ENCODE results near the gene GPX4.

The GPX4 gene

DNA sequence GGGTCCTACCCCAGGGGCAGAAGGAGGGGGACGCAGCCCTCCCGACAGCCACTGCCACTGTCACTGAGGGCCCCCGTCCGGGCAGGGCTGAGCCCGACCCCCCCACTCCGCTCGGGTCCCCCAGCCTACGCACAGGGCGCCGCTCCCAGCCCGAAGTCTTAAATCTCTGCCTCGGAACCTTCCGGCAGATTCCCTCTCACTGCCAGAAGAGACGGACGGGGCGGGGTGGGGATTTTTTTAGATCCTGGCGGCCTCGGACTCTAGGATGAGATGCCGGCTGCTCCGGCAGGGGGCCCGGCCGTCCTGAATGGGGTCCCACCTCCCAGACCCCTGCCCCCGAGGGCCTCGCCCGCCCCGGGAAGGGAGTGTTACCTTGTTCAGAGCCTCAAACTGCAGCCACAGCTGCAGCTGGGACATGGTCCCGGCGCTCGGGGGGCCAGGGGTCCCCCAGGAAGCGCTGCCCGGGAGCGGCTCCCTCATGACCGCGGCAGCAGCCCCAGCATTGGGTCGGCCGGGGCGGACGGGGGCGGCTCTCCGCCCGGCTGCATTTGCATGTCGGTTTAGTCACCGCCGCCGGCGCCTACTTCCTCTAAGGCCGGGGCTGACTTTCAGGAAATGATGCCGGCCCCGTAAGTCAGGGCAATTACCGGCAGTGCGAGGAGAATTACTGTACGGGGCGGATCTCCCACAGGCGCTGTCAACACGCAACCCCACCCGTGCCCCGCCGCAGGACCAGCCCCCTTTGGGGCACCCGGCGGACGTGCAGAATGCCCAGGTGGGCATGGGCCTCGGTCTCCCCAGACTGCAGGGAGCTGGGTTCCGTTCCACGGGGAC, 28.1 kb downstream of the GPX4 start:
- peak; percentile 88 for DNase-seq (ENCODE audit: low spot score)

DNA sequence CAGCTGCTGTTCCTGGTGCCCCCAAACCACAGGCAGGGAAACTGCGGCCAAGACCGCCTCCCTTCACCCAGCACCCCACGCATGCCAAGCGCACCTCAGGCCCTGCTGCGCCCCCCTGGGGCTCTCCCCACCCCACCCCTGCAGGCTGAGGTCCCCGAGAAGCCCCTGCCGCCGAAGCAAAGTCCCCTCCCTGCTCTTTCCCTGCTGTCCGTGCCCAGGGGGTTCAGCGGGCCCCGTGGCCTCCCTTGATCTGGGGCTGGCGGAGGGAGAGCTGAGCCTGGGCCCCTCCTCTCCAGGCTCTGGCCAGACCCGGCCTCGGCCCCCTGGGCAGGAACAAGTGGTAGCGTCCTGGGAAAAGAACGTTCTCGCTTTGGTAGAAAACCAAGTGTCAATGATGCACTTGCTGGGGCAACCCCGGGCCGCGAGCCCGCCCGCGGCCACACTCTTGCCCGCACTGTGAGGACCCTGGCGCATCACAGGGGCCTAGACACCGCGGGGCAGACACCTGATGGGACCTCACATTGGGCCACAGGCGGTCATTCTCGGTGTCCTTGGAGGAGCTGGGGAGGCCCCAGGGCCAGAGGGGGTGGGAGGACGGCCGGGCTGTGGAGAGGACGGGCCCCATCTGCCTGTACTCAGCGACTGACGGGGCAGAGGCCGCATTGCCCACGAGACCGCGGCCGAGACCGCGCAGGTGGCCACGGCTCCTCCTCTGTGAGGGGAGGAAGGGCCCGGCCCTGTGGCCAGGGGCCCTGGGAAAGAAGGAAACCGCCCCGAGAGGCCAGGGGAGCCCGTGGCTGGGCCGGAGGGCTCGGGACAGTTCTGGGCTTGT, 29.0 kb downstream of the GPX4 start:
- DNase-seq (ENCODE audit: low spot score) = no peak

DNA sequence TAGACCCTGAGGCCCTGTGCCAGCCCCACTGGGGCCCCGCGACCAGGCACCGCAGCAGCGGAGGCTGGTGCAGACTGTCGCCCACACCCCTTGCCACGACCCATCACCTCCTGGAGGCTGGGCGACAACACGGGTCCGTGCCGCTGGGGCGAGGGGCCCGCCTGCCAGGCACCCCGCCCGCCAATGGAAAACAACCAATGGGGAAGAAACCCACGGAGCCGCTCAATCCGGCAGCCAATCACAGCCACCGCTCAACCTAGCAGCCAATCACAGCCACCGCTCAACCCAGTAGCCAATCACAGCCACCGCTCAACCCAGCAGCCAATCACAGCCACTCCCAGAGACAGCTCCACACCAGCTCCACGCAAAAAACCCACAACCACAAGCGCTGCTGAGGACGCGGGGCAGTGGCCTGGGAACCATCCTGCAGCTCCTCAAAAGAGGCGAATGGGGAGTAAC, 29.7 kb downstream of the GPX4 start:
- peak; percentile 50 for DNase-seq (ENCODE audit: low spot score)

DNA sequence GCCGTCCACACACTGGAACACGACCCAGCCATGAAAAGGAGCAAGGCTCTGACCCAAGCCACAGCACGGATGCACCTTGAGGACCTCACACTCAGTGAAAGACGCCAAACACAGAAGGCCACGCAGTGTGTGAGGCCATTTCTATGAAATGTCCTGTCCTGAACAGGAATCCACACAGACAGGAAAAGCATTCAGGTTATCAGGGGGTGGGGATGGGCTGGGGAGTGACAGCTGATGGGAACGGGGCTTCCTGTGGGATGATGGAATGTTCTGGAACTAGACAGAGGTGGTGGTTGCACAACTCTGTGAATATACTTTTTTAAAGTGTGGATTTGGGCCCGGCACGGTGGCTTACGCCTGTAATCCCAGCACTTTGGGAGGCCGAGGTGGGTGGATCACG, 30.6 kb downstream of the GPX4 start:
- DNase-seq (ENCODE audit: low spot score) = no peak

DNA sequence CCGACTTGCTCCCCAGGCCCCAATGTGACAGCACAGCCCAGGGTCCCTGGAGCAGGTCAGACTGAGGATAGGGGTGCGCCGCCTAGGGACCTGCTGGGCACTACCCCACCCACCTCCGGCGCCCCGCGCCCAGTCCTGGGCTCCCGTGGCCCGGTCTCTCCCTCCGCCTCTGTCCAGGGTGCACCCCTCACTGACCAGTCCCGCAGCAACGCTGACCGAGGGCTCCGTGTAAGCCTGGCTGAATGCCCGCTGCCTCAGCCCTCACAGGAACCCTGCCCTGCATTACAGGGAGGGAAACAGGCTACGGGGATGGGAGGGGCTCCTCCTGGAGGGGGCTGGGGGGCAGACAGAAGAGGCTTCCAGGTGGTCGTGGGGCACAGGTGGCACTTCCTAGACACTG, 31.7 kb downstream of the GPX4 start:
- no peak for DNase-seq (ENCODE audit: low spot score)

DNA sequence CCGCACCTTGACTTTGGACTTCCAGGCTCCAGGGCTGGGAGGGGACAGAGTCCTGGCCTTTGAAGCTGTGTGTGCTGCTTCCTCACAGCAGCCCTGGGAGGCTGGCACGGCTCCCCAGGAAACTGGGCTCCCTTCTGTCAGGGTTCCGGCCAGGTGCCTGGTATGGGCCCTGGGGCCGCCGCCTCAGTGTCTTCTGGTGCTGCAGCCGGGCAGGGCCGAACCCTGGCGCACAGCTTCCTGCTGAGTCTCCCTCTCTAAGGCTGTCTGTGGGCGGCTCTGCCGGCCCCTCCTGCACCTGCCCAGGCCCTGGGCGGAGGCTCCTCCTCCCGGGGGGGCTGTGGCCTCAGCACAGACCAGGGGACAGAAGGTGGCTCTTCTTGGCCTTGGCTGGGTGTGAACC, 32.4 kb downstream of the GPX4 start:
- peak; percentile 41 for DNase-seq (ENCODE audit: low spot score)

DNA sequence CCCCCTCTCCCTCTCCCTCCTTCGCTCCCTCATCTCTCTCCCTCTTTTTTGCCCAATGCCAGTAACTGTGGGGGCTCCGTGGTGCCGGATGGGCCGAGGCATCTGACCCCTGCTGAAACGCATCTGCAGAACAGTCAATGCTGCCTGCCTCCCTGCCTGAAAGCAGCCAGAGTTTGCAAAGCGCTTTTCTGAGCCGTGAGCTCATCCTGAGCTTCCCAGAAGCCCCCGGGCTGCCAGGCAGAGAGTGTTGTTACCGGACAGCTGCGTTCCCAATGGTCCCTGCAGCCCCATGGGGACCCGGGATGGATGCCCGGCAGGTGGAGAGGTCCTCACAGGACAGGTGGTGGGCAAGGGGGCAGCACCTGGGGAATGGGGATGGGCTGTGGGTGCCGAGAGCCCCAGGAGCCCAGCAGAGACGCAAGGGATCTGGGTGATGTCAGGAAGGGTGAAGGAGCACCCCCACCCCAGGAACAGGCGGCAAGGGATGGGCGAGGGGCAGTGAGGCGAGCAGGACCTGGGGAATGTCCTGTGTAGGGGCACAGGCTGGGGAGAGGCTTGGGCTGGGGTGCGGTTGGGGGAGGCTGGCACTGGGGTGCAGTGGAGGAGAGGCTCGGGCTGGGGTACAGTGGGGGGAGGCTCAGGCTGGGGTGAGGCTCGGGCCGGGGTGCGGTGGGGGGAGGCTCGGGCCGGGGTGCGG, 33.0 kb downstream of the GPX4 start:
- DNase-seq (ENCODE audit: low spot score) = no peak

DNA sequence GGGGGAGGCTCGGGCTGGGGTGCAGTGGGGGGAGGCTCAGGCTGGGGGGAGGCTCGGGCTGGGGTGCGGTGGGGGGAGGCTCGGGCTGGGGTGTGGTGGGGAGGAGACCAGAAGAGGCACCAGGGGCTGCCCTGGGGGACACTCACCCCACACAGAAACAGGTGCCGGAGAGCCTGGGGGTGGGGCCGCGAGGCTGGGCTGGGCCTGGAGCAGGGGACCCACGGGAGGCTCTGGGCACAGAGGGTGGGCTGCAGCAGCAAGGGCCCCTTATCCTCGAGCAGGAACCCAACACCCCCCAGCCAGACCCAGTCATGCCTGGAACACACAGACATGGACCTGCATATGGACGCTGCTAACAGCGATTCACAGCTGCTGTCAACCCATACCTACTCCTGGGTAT, 34.3 kb downstream of the GPX4 start:
- DNase-seq (ENCODE audit: low spot score) = no peak

DNA sequence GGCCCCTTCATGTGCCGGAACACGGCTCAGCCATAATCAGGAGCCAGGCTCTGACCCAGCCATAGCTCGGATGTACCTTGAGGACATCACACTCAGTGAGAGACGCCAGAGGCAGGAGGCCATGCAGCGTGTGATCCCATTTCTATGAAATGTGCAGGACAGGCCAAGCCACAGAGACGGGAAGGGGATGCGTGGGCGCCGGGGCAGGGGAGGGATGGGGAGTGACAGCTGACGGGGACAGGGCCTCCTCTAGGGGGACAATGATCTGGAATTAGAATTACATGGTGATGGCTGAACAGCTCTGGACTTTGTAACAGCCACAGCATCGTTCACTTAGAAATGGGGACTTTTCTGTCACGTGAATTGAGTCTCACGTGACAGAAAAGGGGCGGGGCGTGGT, 35.3 kb downstream of the GPX4 start:
- no peak for DNase-seq (ENCODE audit: low spot score)

DNA sequence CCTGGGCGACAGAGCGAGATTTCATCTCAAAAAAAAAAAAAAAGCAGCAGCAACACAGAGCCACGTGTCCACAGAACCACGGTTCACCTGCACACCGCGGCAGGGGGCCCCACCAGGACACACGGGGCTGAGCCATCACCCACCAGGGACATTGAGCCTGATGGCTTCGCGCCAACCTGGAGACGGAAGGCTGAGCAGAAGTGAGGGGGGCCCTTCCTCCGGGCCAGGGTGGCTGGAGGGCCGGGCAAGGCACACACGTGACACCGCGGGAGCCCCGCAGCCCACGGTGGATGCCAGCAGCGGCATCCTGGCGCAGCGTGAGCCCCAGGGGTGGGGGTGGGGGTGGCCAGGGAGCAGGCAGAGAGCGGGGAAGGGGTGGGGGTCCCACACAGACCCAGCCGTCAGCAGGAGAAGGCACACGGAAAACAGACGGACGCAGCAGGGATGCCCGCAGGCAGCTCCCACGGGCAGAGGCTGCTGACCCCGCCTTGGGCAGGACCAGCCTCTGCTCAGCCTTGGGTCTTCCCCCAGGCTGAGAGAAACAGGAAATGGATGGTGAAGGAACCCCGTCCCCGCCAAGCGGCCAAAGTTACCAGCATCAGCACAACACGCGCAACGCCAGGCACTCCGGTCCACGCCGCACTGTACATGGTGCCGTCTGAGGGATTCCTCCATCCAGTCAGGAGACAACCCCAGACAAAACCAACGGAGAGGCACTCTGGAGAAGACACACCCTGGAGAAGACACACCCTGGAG, 36.7 kb downstream of the GPX4 start:
- no peak for DNase-seq (ENCODE audit: low spot score)

DNA sequence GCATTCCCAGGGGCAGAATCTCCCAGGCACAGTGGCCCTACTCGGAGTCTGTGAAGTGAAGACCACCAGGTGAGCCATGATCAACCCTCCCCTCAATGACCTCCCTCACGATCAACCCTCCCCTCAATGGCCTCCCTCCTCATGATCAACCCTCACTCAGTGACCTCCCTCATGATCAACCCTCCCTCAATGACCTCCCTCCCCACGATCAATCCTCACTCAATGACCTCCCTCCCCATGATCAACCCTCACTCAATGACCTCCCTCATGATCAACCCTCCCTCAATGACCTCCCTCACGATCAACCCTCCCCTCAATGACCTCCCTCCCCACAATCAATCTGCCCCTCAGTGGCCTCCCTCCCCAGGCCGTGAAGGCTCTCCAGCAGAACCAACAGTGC, 38.1 kb downstream of the GPX4 start:
- peak; percentile 26 for DNase-seq (ENCODE audit: low spot score)

DNA sequence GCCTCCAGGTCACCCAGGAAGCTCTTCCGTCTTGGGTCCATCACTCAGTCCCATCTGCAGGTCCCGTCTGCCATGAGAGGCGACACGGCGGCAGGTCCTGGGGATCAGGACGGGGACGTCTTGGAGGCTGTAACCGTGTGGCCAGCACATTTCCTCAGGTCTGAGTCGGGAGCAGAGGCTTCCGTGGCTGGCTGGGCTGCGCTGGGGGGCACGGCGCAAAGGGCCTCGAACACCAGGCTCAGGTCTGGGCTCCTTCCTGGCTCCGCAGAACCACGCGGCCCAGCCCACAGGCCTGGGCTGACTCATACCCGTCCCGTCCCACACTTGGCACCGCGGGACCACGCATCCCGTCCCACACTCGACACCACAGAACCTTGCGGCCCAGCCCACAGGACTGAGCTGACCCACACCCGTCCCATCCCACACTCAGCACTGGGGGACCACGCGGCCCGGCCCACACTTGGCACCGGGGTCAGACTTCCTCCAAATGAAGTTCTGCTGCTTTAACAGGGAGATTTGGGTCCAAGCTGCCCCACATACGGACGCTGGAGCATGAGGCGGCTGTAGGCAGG, 40.1 kb downstream of the GPX4 start:
- DNase-seq (ENCODE audit: low spot score) = no peak

DNA sequence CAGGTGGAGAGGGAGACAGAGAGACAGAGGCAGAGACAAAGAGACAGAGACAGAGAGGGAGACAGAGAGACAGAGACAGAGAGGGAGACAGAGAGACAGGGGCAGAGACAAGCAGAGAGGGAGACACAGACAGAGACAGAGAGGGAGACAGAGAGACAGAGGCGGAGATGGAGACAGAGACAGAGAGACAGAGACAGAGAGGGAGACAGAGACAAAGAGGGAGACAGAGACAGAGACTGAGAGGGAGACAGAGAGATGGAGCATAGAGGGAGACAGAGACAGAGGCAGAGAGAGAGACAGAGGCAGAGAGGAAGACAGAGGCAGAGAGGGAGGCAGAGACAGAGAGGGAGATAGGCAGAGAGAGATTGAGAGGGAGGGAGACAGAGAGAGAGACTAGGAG, 40.9 kb downstream of the GPX4 start:
- DNase-seq (ENCODE audit: low spot score) = no peak

DNA sequence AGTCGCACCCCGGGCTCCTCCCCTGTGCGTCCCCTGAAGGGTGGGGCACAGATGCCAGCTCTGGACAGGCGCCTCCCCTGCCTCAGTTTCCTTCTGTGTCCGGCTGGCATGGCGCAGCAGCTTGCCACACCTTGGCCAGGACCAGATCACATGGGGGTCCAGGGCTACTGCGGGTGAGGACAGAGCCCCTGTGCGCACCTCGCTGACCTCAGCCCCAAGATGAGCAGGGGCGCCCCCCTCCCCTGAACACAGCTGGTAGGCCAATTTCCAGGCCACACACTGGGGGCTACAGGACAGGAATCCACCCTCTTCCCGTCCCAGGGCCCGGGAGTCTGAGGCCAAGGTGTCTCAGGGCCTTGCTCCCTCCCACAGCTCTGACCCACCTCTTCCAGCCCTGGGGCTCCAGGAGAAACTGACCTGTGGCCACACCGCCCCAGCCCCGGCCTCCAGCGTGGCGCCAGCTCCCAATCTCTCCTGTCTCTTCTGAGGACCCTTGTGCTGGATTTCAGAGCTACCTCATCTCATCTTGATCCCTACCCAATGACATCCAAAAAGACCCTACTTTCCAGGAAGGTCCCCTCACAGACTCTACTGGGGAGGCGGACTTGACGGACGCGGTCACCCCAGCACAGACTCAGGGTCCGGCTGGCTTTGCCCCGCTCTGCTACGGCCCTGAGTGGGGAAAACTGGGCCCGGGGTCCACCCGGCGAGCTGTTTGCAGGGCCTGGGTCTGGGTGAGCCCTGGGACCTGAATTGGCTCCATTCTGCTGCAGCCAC, 42.0 kb downstream of the GPX4 start:
- DNase-seq (ENCODE audit: low spot score) = no peak

DNA sequence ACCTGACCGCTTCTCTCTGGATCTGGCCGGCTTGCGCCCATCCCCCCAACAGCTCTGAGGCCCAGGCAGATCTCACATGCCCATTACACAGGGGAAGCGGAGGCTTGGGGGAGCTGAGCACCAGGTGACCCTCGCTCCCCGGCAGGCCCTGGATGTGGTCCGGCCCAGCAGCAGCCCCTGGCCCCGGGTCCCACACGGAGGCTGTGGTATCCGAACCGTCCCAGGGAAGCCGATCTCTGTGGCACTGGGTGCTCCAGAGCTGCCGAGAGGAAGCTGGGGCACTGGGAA, 42.6 kb downstream of the GPX4 start:
- no peak for DNase-seq (ENCODE audit: low spot score)

DNA sequence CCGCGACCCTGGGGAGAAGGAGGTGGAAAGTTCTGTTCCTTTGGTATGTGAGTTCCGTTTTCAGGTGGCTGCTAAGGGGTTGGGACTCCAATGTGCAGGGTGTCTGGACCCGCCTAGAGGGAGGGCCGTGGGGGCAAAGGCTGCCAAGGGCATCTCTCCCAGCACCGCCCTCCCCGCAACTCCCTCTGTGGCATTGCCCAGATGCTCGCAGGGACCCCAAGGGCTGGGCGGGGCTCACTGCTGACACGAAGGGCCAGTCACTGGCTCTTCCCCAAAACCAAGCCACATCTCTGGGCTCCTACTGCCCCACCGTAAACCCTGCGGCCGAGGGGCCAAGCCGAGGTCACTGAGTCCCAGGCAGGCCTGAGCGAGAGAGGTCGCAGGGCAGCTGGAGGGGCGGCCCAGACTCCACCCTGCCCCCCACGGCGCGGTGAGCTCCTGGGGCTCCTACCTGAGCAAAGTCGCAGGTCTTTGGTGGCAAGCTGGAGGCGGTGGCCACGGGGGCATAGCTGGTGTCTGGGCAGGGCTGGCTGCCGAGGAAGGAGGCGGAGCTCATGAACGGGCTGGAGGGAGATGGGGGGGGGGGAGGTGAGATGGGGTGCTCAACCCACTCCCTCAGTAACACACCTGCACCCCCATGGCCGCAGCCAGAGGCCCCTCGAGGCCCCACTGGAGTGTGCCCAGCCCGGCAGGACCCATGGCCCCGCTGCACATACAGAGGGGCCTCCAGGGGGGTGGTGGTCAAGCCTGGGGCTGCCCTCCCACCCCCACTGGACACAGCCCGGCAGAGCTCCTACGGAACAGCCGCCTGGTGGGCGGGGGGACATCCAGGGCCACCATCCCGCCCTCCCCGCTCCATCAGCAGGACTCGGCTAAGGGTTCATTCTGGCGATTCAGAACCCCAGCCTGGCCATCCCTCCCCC, 43.3 kb downstream of the GPX4 start:
- DNase-seq (ENCODE audit: low spot score) = no peak

DNA sequence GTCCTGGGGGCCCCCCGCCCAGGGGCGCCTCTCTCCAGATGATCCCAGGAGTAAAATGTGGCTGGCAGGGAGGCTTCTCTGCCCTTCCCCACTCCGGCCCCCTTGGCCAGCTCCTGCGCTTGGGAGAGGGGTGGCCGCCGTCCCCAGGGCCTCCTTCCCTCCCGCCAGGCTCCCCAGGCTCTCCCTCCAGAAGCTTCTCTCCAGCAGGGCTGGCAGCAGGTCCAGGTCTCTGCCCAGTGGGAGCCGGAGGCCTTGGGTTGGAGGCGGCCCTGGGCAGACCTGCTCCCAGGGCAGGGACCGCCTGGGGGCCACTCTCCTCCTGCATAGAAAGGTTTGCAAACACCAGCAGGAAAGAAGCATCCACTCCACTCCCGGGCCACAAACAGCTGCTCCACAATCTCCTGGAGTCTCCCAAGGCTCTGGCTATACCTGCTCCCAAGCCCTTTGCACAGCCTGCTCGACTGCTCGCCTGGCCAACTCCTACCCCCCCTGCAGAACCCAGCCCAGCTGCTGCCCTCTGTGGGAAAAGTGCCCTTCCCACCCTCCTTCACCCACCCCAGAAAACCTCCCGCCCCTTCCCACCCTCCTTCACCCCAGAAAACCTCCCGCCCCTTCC, 44.2 kb downstream of the GPX4 start:
- no peak for DNase-seq (ENCODE audit: low spot score)

DNA sequence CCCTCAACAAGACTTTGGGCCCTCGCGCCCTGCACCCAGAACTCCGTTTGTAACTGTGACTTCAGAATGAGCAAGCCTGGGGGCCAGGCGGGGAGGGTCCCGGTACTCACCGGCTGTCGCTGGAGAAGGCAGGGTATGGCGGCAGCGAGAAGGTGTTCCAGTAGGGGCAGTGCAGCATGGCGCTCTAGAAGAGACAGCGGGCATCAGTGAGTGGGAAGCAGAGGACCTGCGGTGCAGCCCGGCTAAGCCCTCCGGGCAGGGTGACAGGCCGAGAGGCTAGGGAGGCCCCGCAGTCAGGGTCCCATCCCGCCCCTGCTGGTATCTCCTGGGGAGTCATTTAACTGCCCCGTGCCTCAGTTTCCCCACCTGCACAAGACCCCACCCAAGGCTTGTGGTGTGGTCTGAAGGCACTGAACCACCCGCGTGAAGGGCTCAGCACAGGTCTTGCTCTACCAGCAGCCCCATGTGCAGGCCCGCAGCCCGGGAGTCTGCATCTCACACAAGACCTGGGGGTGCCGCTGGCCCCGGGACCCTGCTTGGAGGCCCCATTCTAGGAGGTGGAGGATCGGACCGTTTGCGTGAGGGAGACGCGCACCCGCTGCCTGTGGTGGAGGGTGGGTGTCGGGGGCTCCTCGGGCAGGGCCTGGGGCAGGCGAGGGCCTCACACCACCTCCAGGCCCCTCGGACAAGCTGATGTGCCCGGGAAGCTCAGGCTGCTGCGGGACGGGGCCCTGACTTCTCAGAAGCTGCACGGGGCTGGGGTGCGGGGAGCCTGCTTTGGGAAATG, 45.7 kb downstream of the GPX4 start:
- DNase-seq (ENCODE audit: low spot score) = no peak
